GM18519 (cell line): Measurements from ENCODE around the gene NRL.
A peak's percentile ranks its signal among the peaks of the same experiment; 100 is the strongest.

Experiments
- ATAC-seq: cut with Tn5 transposase; IDR thresholded peaks from one replicate; pipeline ENCODE4 v1.9.1; 2021; ENCODE audit warnings: mild to moderate bottlenecking, moderate library complexity; ENCODE audit not compliant: unreplicated experiment, low FRiP score

Gene NRL

GRCh38 chr14:24084440-24084839, 30.3 kb downstream of the NRL start:
- no peak for ATAC-seq

GRCh38 chr14:24083462-24083861, 31.3 kb downstream of the NRL start:
- no peak for ATAC-seq

GRCh38 chr14:24082411-24083080, 32.2 kb downstream of the NRL start:
- ATAC-seq, result no peak

- ATAC-seq, result no peak
Measured at GRCh38 chr14:24081739-24082211, 33.0 kb downstream of the NRL start.

- ATAC-seq, result peak; percentile 70
Measured at GRCh38 chr14:24080888-24081738, 33.6 kb downstream of the NRL start.

- no peak for ATAC-seq
Measured at GRCh38 chr14:24080142-24080530, 34.6 kb downstream of the NRL start.

- ATAC-seq, result no peak
Measured at GRCh38 chr14:24079491-24080141, 35.1 kb downstream of the NRL start.

GRCh38 chr14:24078146-24078545, 36.6 kb downstream of the NRL start:
- ATAC-seq, result no peak

GRCh38 chr14:24077086-24077485, 37.7 kb downstream of the NRL start:
- no peak for ATAC-seq

- no peak for ATAC-seq
Measured at GRCh38 chr14:24076302-24076601, 38.5 kb downstream of the NRL start.

GRCh38 chr14:24075485-24076301, 39.1 kb downstream of the NRL start:
- no peak for ATAC-seq

- no peak for ATAC-seq
Measured at GRCh38 chr14:24074625-24075484, 39.9 kb downstream of the NRL start.

GRCh38 chr14:24072881-24073877, 41.6 kb downstream of the NRL start:
- no peak for ATAC-seq

GRCh38 chr14:24072436-24072835, 42.3 kb downstream of the NRL start:
- no peak for ATAC-seq

- no peak for ATAC-seq
Measured at GRCh38 chr14:24071836-24072430, 42.8 kb downstream of the NRL start.

- no peak for ATAC-seq
Measured at GRCh38 chr14:24071144-24071697, 43.5 kb downstream of the NRL start, which contains the start of gene CPNE6. Gene CPNE6 (plus strand): TSS chr14:24071562. CDS start chr14:24072937, 1,375 bp downstream.

GRCh38 chr14:24070285-24071143, 44.2 kb downstream of the NRL start:
- no peak for ATAC-seq
